Vagina (tissue), 2 donors: ENCODE results near the gene GBP5. TPM values are rescaled to one million over a fixed set of nuclear protein-coding genes. Genes with fewer than 3 reads are reported as not detected.
"Not testable (repeated sequence)": the region's sequence is repeated elsewhere in the genome, so short reads cannot be mapped to it uniquely, and the experiment has no call there.

Experiments used
- DNase-seq, 2 donors: peaks; one replicate each; pipeline ENCODE4 v3.0.0-alpha.2; 2017; ENCODE audit errors: extremely low spot score in 2 of 2
- H3K27ac ChIP-seq: fragments of 200-600 bp; sonication (generic); one replicate; pipeline ENCODE4 v1.5.1; 2019
- H3K27me3 ChIP-seq: fragments of 200-600 bp; sonication (generic); one replicate; pipeline ENCODE4 v1.5.1; 2019
- H3K36me3 ChIP-seq, 2 donors: fragments of 200-600 bp; sonication (generic); one replicate each; pipeline ENCODE4 v1.5.1; 2017 to 2019
- H3K4me1 ChIP-seq: fragments of 200-600 bp; sonication (generic); one replicate; pipeline ENCODE4 v1.5.1; 2019
- H3K4me3 ChIP-seq, 2 donors: fragments of 200-600 bp; sonication (generic); 1 replicate in 1 of 2; 2 replicates in 1 of 2; pipeline ENCODE4 v1.5.1; 2016 to 2019
- H3K9me3 ChIP-seq: fragments of 200-600 bp; sonication (generic); one replicate; pipeline ENCODE4 v1.5.1; 2019
- POLR2A ChIP-seq, 2 donors: fragments of 450-650 bp; IDR thresholded peaks; one replicate each; pipeline ENCODE4 v1.6.1; 2017; ENCODE audit warnings: antibody characterized with exemption in 2 of 2, mild to moderate bottlenecking in 2 of 2, moderate library complexity in 2 of 2
- POLR2AphosphoS5 ChIP-seq, 2 donors: sonication (generic); formaldehyde crosslinking; IDR thresholded peaks; one replicate each; pipeline ENCODE4 v1.9.0; 2017; ENCODE audit warnings: antibody characterized with exemption in 2 of 2, mild to moderate bottlenecking in 2 of 2, low read depth in 1 of 2; ENCODE audit not compliant: insufficient read depth in 1 of 2
- intact Hi-C: fragments of 100-400 bp; cut with DNase I; formaldehyde crosslinking; loops from one replicate; pipeline ENCODE4 v1.15.1; 2023
- total RNA-seq: library from RNA; depleted of rRNA; stranded (reverse); fragments of >200 nt; gene quantifications from one replicate; pipeline ENCODE4 v1.2.3, GENCODE V29; 2016
- TF ChIP-seq, protein P1 (sequence below), 3 experiments: fragments of 450-650 bp in 2 of 3; fragments of 200-600 bp in 1 of 3; sonication (generic) in 1 of 3; IDR thresholded peaks; one replicate each; pipeline ENCODE4 v1.5.1; 2017 to 2019; ENCODE audit warnings: antibody characterized with exemption in 3 of 3, mild to moderate bottlenecking in 2 of 3, moderate library complexity in 2 of 3

GBP5 gene
- 4.2 TPM for total RNA-seq

GRCh38 chr1:89272269-89273041, at the start of gene GBP5:
Gene GBP5 (minus strand): TSS chr1:89272860. CDS start chr1:89269555, 3,305 bp downstream.
- intact Hi-C loops, H3K4me1 ChIP-seq, H3K36me3 ChIP-seq, DNase-seq, H3K27ac ChIP-seq, H3K27me3 ChIP-seq, H3K9me3 ChIP-seq: not testable (repeated sequence)
- peak within 1 kb of the TSS; percentile 11 to 14 for H3K4me3 ChIP-seq

DNA sequence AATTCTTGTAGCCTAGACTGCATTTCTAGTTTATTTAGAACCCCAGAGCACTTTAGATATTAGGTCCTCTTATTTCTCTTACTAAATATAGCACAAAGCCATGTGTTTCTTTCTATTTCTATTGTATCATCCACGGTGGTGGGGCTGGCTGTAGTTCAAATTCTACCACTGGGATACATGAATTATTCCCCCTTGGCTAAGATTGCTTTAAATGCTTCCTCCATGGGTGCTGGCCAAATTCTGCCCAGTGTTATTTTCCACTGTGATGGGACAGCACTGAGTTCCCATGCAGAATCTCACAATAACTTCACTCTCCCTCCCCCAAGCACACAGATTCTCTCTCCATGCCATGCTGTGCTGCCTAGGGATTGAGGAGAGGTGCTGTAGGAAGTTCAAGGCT, 49.7 kb upstream of the GBP5 start:
- no peaks in the 10 kb centered on the region for H3K9me3 ChIP-seq
- no peaks in the 10 kb centered on the region for H3K4me1 ChIP-seq
- TF ChIP-seq, protein P1, sequence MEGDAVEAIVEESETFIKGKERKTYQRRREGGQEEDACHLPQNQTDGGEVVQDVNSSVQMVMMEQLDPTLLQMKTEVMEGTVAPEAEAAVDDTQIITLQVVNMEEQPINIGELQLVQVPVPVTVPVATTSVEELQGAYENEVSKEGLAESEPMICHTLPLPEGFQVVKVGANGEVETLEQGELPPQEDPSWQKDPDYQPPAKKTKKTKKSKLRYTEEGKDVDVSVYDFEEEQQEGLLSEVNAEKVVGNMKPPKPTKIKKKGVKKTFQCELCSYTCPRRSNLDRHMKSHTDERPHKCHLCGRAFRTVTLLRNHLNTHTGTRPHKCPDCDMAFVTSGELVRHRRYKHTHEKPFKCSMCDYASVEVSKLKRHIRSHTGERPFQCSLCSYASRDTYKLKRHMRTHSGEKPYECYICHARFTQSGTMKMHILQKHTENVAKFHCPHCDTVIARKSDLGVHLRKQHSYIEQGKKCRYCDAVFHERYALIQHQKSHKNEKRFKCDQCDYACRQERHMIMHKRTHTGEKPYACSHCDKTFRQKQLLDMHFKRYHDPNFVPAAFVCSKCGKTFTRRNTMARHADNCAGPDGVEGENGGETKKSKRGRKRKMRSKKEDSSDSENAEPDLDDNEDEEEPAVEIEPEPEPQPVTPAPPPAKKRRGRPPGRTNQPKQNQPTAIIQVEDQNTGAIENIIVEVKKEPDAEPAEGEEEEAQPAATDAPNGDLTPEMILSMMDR (IDR thresholded peaks at IDR 0.05) = no peak
- TF ChIP-seq POLR2AphosphoS5 (IDR thresholded peaks at IDR 0.05; ENCODE audit: insufficient read depth in 1 of 2, low read depth in 1 of 2) (no peak), POLR2A (IDR thresholded peaks at IDR 0.05) (no peak)
- no peaks in the 10 kb centered on the region for H3K27me3 ChIP-seq
- intact Hi-C loops = no loop called here
- no peak overlapping the region for H3K27ac ChIP-seq
- no peaks in the 10 kb centered on the region for H3K36me3 ChIP-seq
- no peak overlapping the region for H3K4me3 ChIP-seq
- DNase-seq = no peak

DNA sequence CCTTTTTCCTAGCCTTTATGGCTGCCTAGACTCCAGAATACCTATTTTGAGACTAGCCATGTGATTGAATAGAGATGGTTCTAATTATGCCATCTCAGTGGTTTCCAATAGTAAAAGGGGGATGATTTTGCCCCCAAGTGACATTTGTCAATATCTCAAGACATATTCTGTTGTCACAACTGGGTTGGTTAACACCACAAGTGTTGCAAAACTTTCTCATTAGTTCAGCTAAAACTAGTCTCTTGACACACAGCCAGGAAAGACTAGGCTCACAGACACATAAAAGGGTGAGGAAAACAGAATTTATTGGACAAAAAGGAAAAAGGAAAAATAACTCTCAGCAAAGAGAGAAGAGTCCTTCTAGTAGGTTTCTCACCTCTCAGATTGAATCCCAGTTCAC, 39.9 kb upstream of the GBP5 start:
- no peak for DNase-seq
- no peaks in the 10 kb centered on the region for H3K36me3 ChIP-seq
- peaks cover 15% of the 10 kb centered on the region for H3K4me1 ChIP-seq
- TF ChIP-seq, protein P1 (IDR thresholded peaks at IDR 0.05) = no peak
- TF ChIP-seq POLR2AphosphoS5 (IDR thresholded peaks at IDR 0.05; ENCODE audit: insufficient read depth in 1 of 2, low read depth in 1 of 2) = no peak
- no peak for TF ChIP-seq POLR2A (IDR thresholded peaks at IDR 0.05)
- H3K4me3 ChIP-seq = no peak overlapping the region
- H3K27me3 ChIP-seq = no peaks in the 10 kb centered on the region
- intact Hi-C loops = no loop called here
- H3K9me3 ChIP-seq = no peaks in the 10 kb centered on the region
- no peak overlapping the region for H3K27ac ChIP-seq

- H3K4me3 ChIP-seq = no peak overlapping the region
- no peaks in the 10 kb centered on the region for H3K36me3 ChIP-seq
- no peak overlapping the region for H3K27ac ChIP-seq
- H3K9me3 ChIP-seq = no peaks in the 10 kb centered on the region
- intact Hi-C loops = no loop called here
- no peak for DNase-seq
- peaks cover 15% of the 10 kb centered on the region for H3K4me1 ChIP-seq
- TF ChIP-seq POLR2A (IDR thresholded peaks at IDR 0.05) (no peak), POLR2AphosphoS5 (IDR thresholded peaks at IDR 0.05; ENCODE audit: insufficient read depth in 1 of 2, low read depth in 1 of 2) (no peak)
- TF ChIP-seq, protein P1 (IDR thresholded peaks at IDR 0.05) = no peak
- no peaks in the 10 kb centered on the region for H3K27me3 ChIP-seq
Measured at GRCh38 chr1:89311757-89312156, 39.1 kb upstream of the GBP5 start.

GRCh38 chr1:89310976-89311375, 38.3 kb upstream of the GBP5 start:
- Histone ChIP-seq H3K4me1 (peaks cover 15% of the 10 kb centered on the region), H3K9me3 (no peaks in the 10 kb centered on the region), H3K27ac (peak overlapping the region; percentile 51), H3K36me3 (no peaks in the 10 kb centered on the region), H3K4me3 (peak overlapping the region in 1 of 2 donors; percentile 13), H3K27me3 (no peaks in the 10 kb centered on the region)
- no peak for DNase-seq
- TF ChIP-seq, protein P1 (IDR thresholded peaks at IDR 0.05) = no peak
- TF ChIP-seq POLR2A (IDR thresholded peaks at IDR 0.05) (no peak), POLR2AphosphoS5 (IDR thresholded peaks at IDR 0.05; ENCODE audit: insufficient read depth in 1 of 2, low read depth in 1 of 2) (no peak)
- intact Hi-C loops = no loop called here
